Subcutaneous abdominal adipose tissue (tissue), 5 donors: Measurements from ENCODE around the gene FAM53B.

ENCODE experiments used
- H3K27ac ChIP-seq: one replicate; pipeline ENCODE4 v1.7.0; 2013; ENCODE audit warnings: low read depth, mild to moderate bottlenecking, inconsistent platforms, low read length, moderate library complexity
- H3K27me3 ChIP-seq, 5 donors: one replicate each; pipeline ENCODE4 v1.7.0; 2013; ENCODE audit warnings: low read length in 5 of 5, inconsistent platforms in 1 of 5; ENCODE audit not compliant: control insufficient read depth in 5 of 5, insufficient read depth in 4 of 5
- H3K36me3 ChIP-seq, 5 donors: one replicate each; pipeline ENCODE4 v1.7.0; 2013; ENCODE audit warnings: low read length in 5 of 5; ENCODE audit not compliant: control insufficient read depth in 5 of 5, insufficient read depth in 5 of 5
- H3K4me1 ChIP-seq, 5 donors: one replicate each; pipeline ENCODE4 v1.7.0; 2013; ENCODE audit warnings: low read length in 5 of 5, mild to moderate bottlenecking in 3 of 5, moderate library complexity in 1 of 5; ENCODE audit not compliant: control insufficient read depth in 5 of 5, insufficient read depth in 5 of 5
- H3K4me3 ChIP-seq, 5 donors: one replicate each; pipeline ENCODE4 v1.7.0; 2013; ENCODE audit warnings: low read length in 5 of 5, low read depth in 1 of 5
- H3K9ac ChIP-seq, 5 donors: one replicate each; pipeline ENCODE4 v1.7.0; 2013; ENCODE audit warnings: low read length in 5 of 5, mild to moderate bottlenecking in 4 of 5, moderate library complexity in 3 of 5
- H3K9me3 ChIP-seq, 5 donors: one replicate each; pipeline ENCODE4 v1.7.0; 2013; ENCODE audit warnings: low read length in 5 of 5; ENCODE audit not compliant: control insufficient read depth in 5 of 5
- donor health status: healthy.
- donor health status: healthy.
- donor health status: healthy.
- donor health status: healthy.
- donor health status: healthy.

FAM53B gene

GRCh38 chr10:124703778-124704427 is 40.3 kb downstream of the FAM53B start:
- Histone ChIP-seq H3K9me3 (no peaks in the 10 kb centered on the region), H3K4me1 (peaks cover 54 to 100% (median 100%) of the 10 kb centered on the region in 5 donors), H3K27ac (peak overlapping the region; percentile 84), H3K9ac (peak overlapping the region in 2 of 5 donors; percentile 24 to 39), H3K36me3 (peaks cover 0 to 26% (median 10%) of the 10 kb centered on the region in 5 donors), H3K27me3 (no peaks in the 10 kb centered on the region), H3K4me3 (peak overlapping the region in 4 of 5 donors; percentile 1 to 19 (median 10))

- Histone ChIP-seq H3K27ac (peak overlapping the region; percentile 84), H3K27me3 (no peaks in the 10 kb centered on the region), H3K36me3 (peaks cover 0 to 26% (median 10%) of the 10 kb centered on the region in 5 donors), H3K4me1 (peaks cover 51 to 100% (median 100%) of the 10 kb centered on the region in 5 donors), H3K9me3 (no peaks in the 10 kb centered on the region), H3K9ac (peak overlapping the region in 2 of 5 donors; percentile 8 to 24), H3K4me3 (peak overlapping the region in 3 of 5 donors; percentile 1 to 19 (median 13))
These were observed 40.8 kb downstream of the FAM53B start for GRCh38 chr10:124703372-124703771.

DNA sequence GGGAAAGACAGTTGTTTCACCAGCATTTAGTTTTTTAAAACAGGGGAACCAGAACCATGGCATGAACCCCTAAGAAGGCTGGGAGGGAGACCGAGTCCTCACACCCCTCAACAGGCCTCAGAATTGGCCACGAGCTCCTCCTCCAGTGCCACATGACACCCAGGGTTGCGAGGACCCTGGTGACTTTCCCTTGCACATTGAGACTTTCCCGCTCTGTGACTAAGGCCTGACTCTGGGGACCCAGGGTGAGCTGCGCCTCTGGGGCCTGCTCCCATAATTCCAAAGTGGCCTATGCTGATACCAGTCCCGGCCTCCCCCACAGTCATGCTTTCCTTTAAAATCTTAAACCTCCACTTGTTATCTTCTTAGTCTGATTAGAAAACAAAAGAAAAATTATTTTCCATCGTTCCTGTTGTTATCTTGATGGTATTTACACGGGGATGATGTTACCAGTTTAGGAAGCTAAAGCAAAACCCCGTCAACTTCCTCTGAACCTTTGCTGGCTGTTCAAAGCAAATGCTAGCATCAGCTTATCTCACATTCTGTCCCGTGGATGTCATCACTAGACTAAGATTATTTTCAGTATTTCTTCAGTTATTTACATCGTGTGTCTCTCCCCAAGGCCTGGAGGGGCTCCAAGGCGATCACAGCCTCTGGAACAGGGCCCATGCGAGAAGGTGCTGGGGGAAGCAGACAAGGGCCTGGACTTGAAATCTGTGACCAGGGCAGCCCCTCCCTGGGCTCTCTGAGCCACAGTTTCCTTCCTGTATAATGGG is 42.1 kb downstream of the FAM53B start:
- Histone ChIP-seq H3K4me1 (peaks cover 51 to 100% (median 100%) of the 10 kb centered on the region in 5 donors), H3K9ac (peak overlapping the region; percentile 28 to 44 (median 36)), H3K36me3 (peaks cover 0 to 26% (median 10%) of the 10 kb centered on the region in 5 donors), H3K9me3 (no peaks in the 10 kb centered on the region), H3K4me3 (peak overlapping the region in 2 of 5 donors; percentile 13 to 32), H3K27me3 (no peaks in the 10 kb centered on the region), H3K27ac (peak overlapping the region; percentile 84)

DNA sequence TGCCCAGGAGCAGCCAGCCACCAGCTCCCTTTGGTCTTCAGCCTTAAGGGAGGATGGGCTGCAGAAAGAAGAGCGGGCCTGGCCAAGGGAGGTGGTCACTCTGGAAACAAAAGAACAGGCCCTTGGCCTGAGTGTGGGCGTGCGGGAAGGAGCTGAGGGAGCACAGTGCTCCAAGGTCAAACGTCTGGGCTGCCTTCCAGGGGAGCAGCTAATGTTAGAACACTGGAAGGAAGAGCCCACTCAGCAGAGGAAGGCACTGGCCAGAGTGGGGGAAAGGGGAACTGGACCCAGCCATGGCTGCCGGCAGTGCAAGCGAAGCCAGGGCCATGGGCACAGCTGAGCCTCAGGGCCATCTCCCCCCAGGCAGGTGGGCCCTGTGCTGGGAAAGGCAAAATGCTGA is 42.7 kb downstream of the FAM53B start:
- Histone ChIP-seq H3K27ac (peak overlapping the region; percentile 84), H3K4me1 (peaks cover 49 to 100% (median 100%) of the 10 kb centered on the region in 5 donors), H3K4me3 (peak overlapping the region in 3 of 5 donors; percentile 8 to 32 (median 13)), H3K9ac (peak overlapping the region in 4 of 5 donors; percentile 3 to 44 (median 32)), H3K27me3 (no peaks in the 10 kb centered on the region), H3K36me3 (peaks cover 0 to 24% (median 10%) of the 10 kb centered on the region in 5 donors), H3K9me3 (no peaks in the 10 kb centered on the region)

DNA sequence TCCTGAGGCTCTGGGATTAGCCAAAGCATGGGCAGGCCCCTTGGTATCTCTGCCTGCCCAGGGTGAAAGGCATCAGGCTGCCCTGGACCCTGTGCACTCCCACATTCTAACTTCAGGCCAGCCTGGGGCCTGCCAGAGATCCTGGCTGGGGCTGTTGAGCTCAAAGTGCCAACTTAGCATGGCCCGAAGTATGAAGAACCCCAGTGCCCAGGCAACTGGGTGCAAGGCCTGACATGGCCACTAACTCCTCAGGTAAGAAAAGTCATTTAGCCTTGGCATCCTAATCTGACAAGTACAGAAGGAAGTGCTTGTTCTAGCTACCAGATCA is 43.2 kb downstream of the FAM53B start:
- H3K27me3 ChIP-seq: no peaks in the 10 kb centered on the region
- H3K9ac ChIP-seq: peak overlapping the region in 4 of 5 donors; percentile 3 to 41 (median 31)
- H3K36me3 ChIP-seq: peaks cover 0 to 20% (median 10%) of the 10 kb centered on the region in 5 donors
- peak overlapping the region in 3 of 5 donors; percentile 8 to 32 (median 11) for H3K4me3 ChIP-seq
- H3K27ac ChIP-seq: peak overlapping the region; percentile 84
- H3K4me1 ChIP-seq: peaks cover 49 to 100% (median 100%) of the 10 kb centered on the region in 5 donors
- no peaks in the 10 kb centered on the region for H3K9me3 ChIP-seq

DNA sequence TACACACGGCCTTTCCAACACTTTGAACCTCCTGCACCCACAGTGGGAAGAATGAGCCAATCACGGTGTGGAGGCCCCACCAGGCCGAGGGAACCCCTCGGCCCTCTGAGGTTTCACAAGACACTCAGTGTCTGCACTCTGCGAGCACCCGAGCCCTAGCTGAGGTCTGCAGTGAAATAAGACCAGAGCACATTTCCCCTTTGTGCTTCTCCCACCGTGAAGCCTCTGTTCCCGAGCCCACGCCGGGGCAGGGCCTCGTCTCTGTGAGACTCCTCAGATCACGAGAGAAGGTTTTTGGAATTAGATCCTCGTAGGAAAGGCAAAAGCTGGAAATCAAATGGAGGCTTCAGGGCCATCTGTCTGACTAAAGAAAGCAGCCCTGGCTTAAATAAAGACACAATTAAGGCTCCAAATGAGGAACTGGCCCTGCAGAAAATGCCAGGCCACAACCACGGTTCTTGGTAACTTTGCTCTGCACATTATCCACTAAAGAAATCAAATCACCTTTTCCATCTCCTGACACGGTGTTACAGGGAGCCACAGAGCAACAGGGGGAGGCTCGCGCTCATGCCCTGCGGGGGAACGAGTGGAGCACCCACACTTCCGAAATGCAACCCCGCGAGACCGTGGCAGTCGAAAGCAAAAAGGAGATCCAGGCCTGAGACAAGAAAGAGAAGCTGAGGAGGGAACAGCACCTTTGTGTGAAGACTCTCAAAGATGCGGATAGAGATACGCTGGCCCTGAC is 43.7 kb downstream of the FAM53B start:
- Histone ChIP-seq H3K27ac (peak overlapping the region; percentile 84), H3K4me1 (peaks cover 50 to 98% (median 94%) of the 10 kb centered on the region in 5 donors), H3K9ac (peak overlapping the region in 3 of 5 donors; percentile 7 to 41 (median 36)), H3K36me3 (peaks cover 0 to 19% (median 10%) of the 10 kb centered on the region in 5 donors), H3K27me3 (no peaks in the 10 kb centered on the region), H3K4me3 (peak overlapping the region in 1 of 5 donors; percentile 32), H3K9me3 (no peaks in the 10 kb centered on the region)

DNA sequence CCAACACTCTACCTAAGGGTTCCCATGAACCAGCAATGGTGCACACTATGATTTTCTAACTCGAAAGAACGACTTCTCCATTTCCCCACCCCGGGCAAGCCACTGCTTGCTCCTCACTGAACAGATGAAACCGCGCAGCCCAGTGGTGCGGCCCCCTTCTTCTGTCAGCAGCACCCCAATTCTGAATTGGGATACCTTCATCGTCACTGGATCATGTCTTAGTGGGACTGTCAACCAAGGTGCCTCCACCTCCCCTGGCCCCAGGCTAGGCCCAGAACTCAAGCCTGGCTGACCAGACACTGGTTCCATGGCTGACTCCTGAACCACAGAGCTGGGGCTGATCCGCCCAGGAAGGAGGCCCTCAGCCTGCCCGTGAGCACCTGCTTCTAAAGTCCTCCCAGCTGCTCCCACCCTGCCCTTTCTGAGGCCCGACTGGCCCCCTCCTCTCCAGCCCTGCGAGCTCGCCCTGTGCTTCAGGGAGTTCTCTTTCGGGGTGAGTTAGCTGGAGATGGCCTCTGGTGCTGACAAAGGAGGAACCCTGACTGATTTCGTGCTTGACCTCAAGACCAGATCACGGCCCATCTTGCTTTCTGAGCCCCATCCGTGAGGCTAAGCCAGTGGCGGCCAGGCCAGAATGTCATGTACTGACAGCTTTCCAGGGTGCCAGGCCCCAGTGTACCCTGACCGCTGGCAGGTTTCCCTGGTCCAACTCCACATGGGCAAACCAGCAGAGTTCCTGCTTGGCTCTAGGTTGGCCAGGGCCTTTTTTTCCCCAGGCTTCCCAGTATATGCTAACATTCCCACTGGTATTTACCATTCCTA is 44.5 kb downstream of the FAM53B start:
- peaks cover 0 to 19% (median 11%) of the 10 kb centered on the region in 5 donors for H3K36me3 ChIP-seq
- H3K4me1 ChIP-seq: peaks cover 45 to 91% (median 87%) of the 10 kb centered on the region in 5 donors
- peak overlapping the region; percentile 84 for H3K27ac ChIP-seq
- H3K9ac ChIP-seq: peak overlapping the region in 2 of 5 donors; percentile 24 to 36
- no peak overlapping the region for H3K4me3 ChIP-seq
- H3K9me3 ChIP-seq: no peaks in the 10 kb centered on the region
- no peaks in the 10 kb centered on the region for H3K27me3 ChIP-seq

- H3K36me3 ChIP-seq: peaks cover 0 to 21% (median 15%) of the 10 kb centered on the region in 5 donors
- H3K9ac ChIP-seq: peak overlapping the region in 1 of 5 donors; percentile 24
- H3K27me3 ChIP-seq: no peaks in the 10 kb centered on the region
- peaks cover 45 to 91% (median 78%) of the 10 kb centered on the region in 5 donors for H3K4me1 ChIP-seq
- no peaks in the 10 kb centered on the region for H3K9me3 ChIP-seq
- no peak overlapping the region for H3K4me3 ChIP-seq
- H3K27ac ChIP-seq: peak overlapping the region; percentile 84
These were observed 45.4 kb downstream of the FAM53B start for GRCh38 chr10:124698545-124699469.
